NT2/D1 (cell line): ENCODE measurements around the gene HINFP.

Experiments used
- SUZ12 ChIP-seq: IDR thresholded peaks from 2 replicates; pipeline ENCODE4 v1.6.1; 2011; ENCODE audit not compliant: insufficient read length, insufficient read depth; ENCODE audit errors: extremely low read depth
- YY1 ChIP-seq: IDR thresholded peaks from 2 replicates; pipeline ENCODE4 v1.6.1; 2011; ENCODE audit not compliant: insufficient read length, insufficient read depth
- ZNF274 ChIP-seq: IDR thresholded peaks from 2 replicates; pipeline ENCODE4 v1.6.1; 2011; ENCODE audit warnings: mild to moderate bottlenecking, low read depth, low read length

DNA sequence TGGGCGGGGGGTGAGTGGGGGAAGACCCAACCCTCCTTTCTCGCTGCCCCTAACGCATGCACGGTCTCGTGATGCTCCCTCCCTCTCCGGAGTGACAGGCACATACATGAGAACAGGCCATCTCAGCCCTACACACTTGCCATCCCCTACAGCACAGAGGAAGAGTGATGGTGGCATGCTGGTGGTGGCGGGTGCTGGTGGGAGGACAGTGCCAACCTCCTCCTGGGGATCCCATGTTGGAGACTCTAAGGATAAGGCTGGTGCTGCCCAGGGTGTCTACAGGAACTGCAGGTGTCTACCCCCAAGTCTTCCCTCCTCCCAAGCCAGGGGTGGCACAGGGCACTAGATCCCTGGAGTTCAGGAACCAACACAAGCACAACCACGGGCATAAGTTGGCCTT, 40.5 kb downstream of the HINFP start:
- TF ChIP-seq ZNF274 (no peak), YY1 (no peak), SUZ12 (no peak)
